SK-N-SH (cell line): Measurements from ENCODE around the gene SSBP2. TPM values are rescaled to one million over a fixed set of nuclear protein-coding genes. Genes with fewer than 3 reads are reported as not detected.

Experiments used
- CTCF ChIA-PET: fragments of 300-600, 350-600 bp; formaldehyde crosslinking; extraction: SDS; loops from one replicate; lab custom pipeline; 2021; lab: Yijun Ruan, JAX
- POLR2A ChIA-PET: fragments of 350-600 bp; sonication (Branson Sonifier 250); formaldehyde crosslinking; extraction: SDS; loops from one replicate; lab custom pipeline; 2020; ENCODE audit warnings: antibody characterized with exemption, inconsistent platforms; lab: Yijun Ruan, JAX
- DNase-seq: peaks from one replicate; pipeline ENCODE4 v3.0.0; 2012
- H2AFZ ChIP-seq: fragments of 200-600 bp; sonication (generic); 2 replicates; pipeline ENCODE4 v1.8.1; 2016; ENCODE audit warnings: antibody characterized with exemption, mild to moderate bottlenecking, low read depth
- H3F3A ChIP-seq: fragments of 200-600 bp; sonication (generic); replicated peaks from 2 replicates; pipeline ENCODE3; 2016; ENCODE audit warnings: antibody characterized with exemption, mild to moderate bottlenecking; ENCODE audit not compliant: insufficient read depth
- H3K27ac ChIP-seq, 2 experiments: fragments of 200-500 bp in 1 of 2; fragments of 200-600 bp in 1 of 2; sonication (Bioruptor generic) in 1 of 2; sonication (generic), shearing (Covaris generic) in 1 of 2; 2 replicates each; pipeline versions ENCODE4 v1.5.1 to v1.6.1; 2014 to 2016; ENCODE audit warnings: low read depth in 2 of 2, inconsistent platforms in 1 of 2, low read length in 1 of 2, mild to moderate bottlenecking in 1 of 2, mixed read lengths in 1 of 2
- H3K27me3 ChIP-seq: fragments of 200-600 bp; sonication (generic), shearing (Covaris generic); 2 replicates; pipeline ENCODE4 v1.6.1; 2016; ENCODE audit warnings: mixed run types; ENCODE audit not compliant: insufficient read depth
- H3K36me3 ChIP-seq, 2 experiments: fragments of 200-500 bp in 1 of 2; fragments of 200-600 bp in 1 of 2; sonication (Bioruptor generic) in 1 of 2; sonication (generic) in 1 of 2; replicated peaks in 1 of 2; 2 replicates each; pipeline versions ENCODE3 to v1.5.1; 2014 to 2016; ENCODE audit warnings: low read length in 1 of 2, mild to moderate bottlenecking in 1 of 2; ENCODE audit not compliant: insufficient read depth in 2 of 2, control insufficient read depth in 1 of 2
- H3K4me1 ChIP-seq, 2 experiments: fragments of 200-500 bp in 1 of 2; fragments of 200-600 bp in 1 of 2; sonication (Bioruptor generic) in 1 of 2; sonication (generic), shearing (Covaris generic) in 1 of 2; 2 replicates each; pipeline versions ENCODE4 v1.5.1 to v1.6.1; 2014 to 2016; ENCODE audit warnings: low read depth in 1 of 2, low read length in 1 of 2, mixed run types in 1 of 2; ENCODE audit not compliant: insufficient read depth in 2 of 2, control insufficient read depth in 1 of 2
- H3K4me2 ChIP-seq: fragments of 200-600 bp; sonication (generic), shearing (Covaris generic); 2 replicates; pipeline ENCODE4 v1.6.1; 2017; ENCODE audit warnings: mixed run types
- H3K4me3 ChIP-seq, 2 experiments: fragments of 200-500 bp in 1 of 2; fragments of 200-600 bp in 1 of 2; sonication (Bioruptor generic) in 1 of 2; sonication (generic), shearing (Covaris generic) in 1 of 2; 2 replicates each; pipeline versions ENCODE4 v1.5.1 to v1.8.1; 2014 to 2016; ENCODE audit warnings: low read depth in 2 of 2, inconsistent platforms in 1 of 2, low read length in 1 of 2, mild to moderate bottlenecking in 1 of 2, mixed read lengths in 1 of 2, moderate library complexity in 1 of 2
- H3K79me2 ChIP-seq: fragments of 200-600 bp; sonication (generic); 2 replicates; pipeline ENCODE4 v1.8.1; 2017; ENCODE audit warnings: mild to moderate bottlenecking; ENCODE audit not compliant: insufficient read depth
- H3K9ac ChIP-seq: fragments of 200-600 bp; sonication (generic); 2 replicates; pipeline ENCODE4 v1.6.1; 2017; ENCODE audit warnings: mixed run types
- H3K9me2 ChIP-seq: fragments of 200-600 bp; sonication (generic); 2 replicates; pipeline ENCODE4 v1.6.1; 2017; ENCODE audit warnings: mixed run types
- H3K9me3 ChIP-seq: fragments of 200-600 bp; sonication (generic); 2 replicates; pipeline ENCODE4 v1.6.1; 2017; ENCODE audit warnings: mixed run types, mild to moderate bottlenecking, moderate library complexity
- H4K20me1 ChIP-seq: fragments of 200-600 bp; sonication (generic); 2 replicates; pipeline ENCODE4 v1.6.1; 2017; ENCODE audit warnings: mild to moderate bottlenecking, mixed run types; ENCODE audit not compliant: insufficient read depth
- CTCF ChIP-seq: fragments of 200-600 bp; sonication (generic); IDR thresholded peaks from 2 replicates; pipeline ENCODE4 v1.6.1; 2017; ENCODE audit warnings: antibody characterized with exemption, mild to moderate bottlenecking, moderate library complexity
- ELF1 ChIP-seq: IDR thresholded peaks from 2 replicates; pipeline ENCODE4 v1.4.0; 2012
- EP300 ChIP-seq, 2 experiments: IDR thresholded peaks; 2 replicates each; pipeline versions ENCODE4 v1.4.0 to v1.6.1; 2012; ENCODE audit warnings: borderline replicate concordance in 1 of 2, low read depth in 1 of 2, low read length in 1 of 2
- EZH2phosphoT487 ChIP-seq: fragments of 200-600 bp; sonication (generic); IDR thresholded peaks from 2 replicates; pipeline ENCODE4 v1.6.1; 2017; ENCODE audit warnings: low read depth, mixed run types, mild to moderate bottlenecking, antibody characterized with exemption, moderate library complexity, borderline replicate concordance
- FOXM1 ChIP-seq: IDR thresholded peaks from 2 replicates; pipeline ENCODE4 v1.4.0; 2012; ENCODE audit warnings: low read depth, mild to moderate bottlenecking
- GABPA ChIP-seq: IDR thresholded peaks from 2 replicates; pipeline ENCODE4 v1.4.0; 2012; ENCODE audit warnings: low read depth, mild to moderate bottlenecking
- MEF2A ChIP-seq: IDR thresholded peaks from 2 replicates; pipeline ENCODE4 v1.4.0; 2012; ENCODE audit warnings: low read depth, borderline replicate concordance
- MXI1 ChIP-seq: IDR thresholded peaks from 2 replicates; pipeline ENCODE4 v1.6.1; 2012; ENCODE audit warnings: mild to moderate bottlenecking, low read depth, low read length, improper control_type of control experiment
- NFIC ChIP-seq: IDR thresholded peaks from 2 replicates; pipeline ENCODE4 v1.4.0; 2012; ENCODE audit warnings: borderline replicate concordance
- NRF1 ChIP-seq: IDR thresholded peaks from 2 replicates; pipeline ENCODE4 v1.6.1; 2012; ENCODE audit warnings: low read depth, mild to moderate bottlenecking, low read length
- POLR2AphosphoS5 ChIP-seq: IDR thresholded peaks from 2 replicates; pipeline ENCODE4 v1.6.1; 2012; ENCODE audit warnings: low read depth, low read length
- RCOR1 ChIP-seq: fragments of 150-350 bp; IDR thresholded peaks from 2 replicates; pipeline ENCODE4 v1.6.1; 2017; ENCODE audit warnings: antibody characterized with exemption, low read length
- RXRA ChIP-seq: IDR thresholded peaks from 2 replicates; pipeline ENCODE4 v1.4.0; 2012; ENCODE audit warnings: low read depth, mild to moderate bottlenecking, borderline replicate concordance
- SMC3 ChIP-seq: IDR thresholded peaks from 2 replicates; pipeline ENCODE4 v1.6.1; 2012; ENCODE audit warnings: low read depth, low read length, improper control_type of control experiment
- TCF12 ChIP-seq: IDR thresholded peaks from 2 replicates; pipeline ENCODE4 v1.4.0; 2012
- USF2 ChIP-seq: fragments of 150-350 bp; IDR thresholded peaks from 2 replicates; pipeline ENCODE4 v1.6.1; 2017; ENCODE audit warnings: antibody characterized with exemption, low read length, low read depth, borderline replicate concordance
- WGBS: methylation state at CpG from one replicate; pipeline ENCODE4 v1.1.6; 2017; ENCODE audit warnings: low lambda C conversion rate; 5-methylcytosine and 5-hydroxymethylcytosine counted together
- polyA plus RNA-seq, 3 experiments: library from polyadenylated mRNA; depleted of rRNA; stranded (reverse); fragments of >200 nt; gene quantifications; 2 replicates each; pipeline ENCODE4 v1.2.3, GENCODE V29; 2012
- TF ChIP-seq, protein P1 (sequence below): IDR thresholded peaks from 2 replicates; pipeline ENCODE4 v1.4.0; 2012; ENCODE audit warnings: low read depth, borderline replicate concordance
- TF ChIP-seq, protein P2 (sequence below): IDR thresholded peaks from 2 replicates; pipeline ENCODE4 v1.6.1; 2012; ENCODE audit warnings: mild to moderate bottlenecking, low read depth, low read length, moderate library complexity

The SSBP2 gene
- polyA plus RNA-seq, 1 of the 3 experiments (the other 2 are of a cell fraction), result 35.3 TPM

DNA sequence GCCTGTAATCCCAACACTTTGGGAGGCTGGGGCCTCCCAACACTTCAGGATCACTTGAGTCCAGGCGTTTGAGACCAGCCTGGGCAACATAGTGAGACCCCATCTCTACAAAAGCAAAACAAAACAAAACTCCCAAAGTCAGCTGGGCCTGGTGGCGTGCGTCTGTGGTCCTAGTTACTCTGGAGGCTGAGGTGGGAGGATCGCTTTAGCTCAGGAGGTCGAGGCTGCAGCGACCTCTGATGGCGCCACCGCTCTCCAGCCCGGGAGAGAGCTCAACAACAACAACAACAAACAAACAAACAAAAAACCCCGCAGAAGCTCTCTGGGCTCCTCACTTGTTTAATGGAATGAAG, 357.5 kb downstream of the SSBP2 start:
- H3K27me3 ChIP-seq, result no peaks in the 10 kb centered on the region
- H2AFZ ChIP-seq, result peak overlapping the region; percentile 41; the same call in 1 of the 2 replicates
- ChIA-PET POLR2A (no interaction called here), CTCF (interaction anchor here (0.6 kb wide), 1 partner anchor 99 kb away, joined by 3 read pairs; no protein-coding TSS in a partner anchor)
- H3K79me2 ChIP-seq, result no peaks in the 10 kb centered on the region
- H3K4me1 ChIP-seq, result no peaks in the 10 kb centered on the region; a peak in 1 of 4 replicates
- peak overlapping the region; percentile 42 to 59 for H3K4me3 ChIP-seq
- no peaks in the 10 kb centered on the region for H4K20me1 ChIP-seq
- WGBS, result 30% methylated on average over 10 of the region's 10 CpGs
- no peaks in the 10 kb centered on the region for H3F3A ChIP-seq
- H3K9ac ChIP-seq, result no peak overlapping the region
- TF ChIP-seq CTCF (no peak), FOXM1 (no peak), MXI1 (no peak), ELF1 (no peak), EZH2phosphoT487 (no peak), GABPA (no peak), SMC3 (no peak), USF2 (no peak), NRF1 (no peak), RXRA (no peak), NFIC (no peak), POLR2AphosphoS5 (no peak), EP300 (IDR thresholded peaks at IDR 0.05; ENCODE audit: borderline replicate concordance in 1 of 2, low read depth in 1 of 2, low read length in 1 of 2) (no peak), RCOR1 (no peak), TCF12 (no peak), MEF2A (no peak)
- TF ChIP-seq, protein P1, sequence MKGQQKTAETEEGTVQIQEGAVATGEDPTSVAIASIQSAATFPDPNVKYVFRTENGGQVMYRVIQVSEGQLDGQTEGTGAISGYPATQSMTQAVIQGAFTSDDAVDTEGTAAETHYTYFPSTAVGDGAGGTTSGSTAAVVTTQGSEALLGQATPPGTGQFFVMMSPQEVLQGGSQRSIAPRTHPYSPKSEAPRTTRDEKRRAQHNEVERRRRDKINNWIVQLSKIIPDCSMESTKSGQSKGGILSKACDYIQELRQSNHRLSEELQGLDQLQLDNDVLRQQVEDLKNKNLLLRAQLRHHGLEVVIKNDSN, result no peak
- TF ChIP-seq, protein P2, sequence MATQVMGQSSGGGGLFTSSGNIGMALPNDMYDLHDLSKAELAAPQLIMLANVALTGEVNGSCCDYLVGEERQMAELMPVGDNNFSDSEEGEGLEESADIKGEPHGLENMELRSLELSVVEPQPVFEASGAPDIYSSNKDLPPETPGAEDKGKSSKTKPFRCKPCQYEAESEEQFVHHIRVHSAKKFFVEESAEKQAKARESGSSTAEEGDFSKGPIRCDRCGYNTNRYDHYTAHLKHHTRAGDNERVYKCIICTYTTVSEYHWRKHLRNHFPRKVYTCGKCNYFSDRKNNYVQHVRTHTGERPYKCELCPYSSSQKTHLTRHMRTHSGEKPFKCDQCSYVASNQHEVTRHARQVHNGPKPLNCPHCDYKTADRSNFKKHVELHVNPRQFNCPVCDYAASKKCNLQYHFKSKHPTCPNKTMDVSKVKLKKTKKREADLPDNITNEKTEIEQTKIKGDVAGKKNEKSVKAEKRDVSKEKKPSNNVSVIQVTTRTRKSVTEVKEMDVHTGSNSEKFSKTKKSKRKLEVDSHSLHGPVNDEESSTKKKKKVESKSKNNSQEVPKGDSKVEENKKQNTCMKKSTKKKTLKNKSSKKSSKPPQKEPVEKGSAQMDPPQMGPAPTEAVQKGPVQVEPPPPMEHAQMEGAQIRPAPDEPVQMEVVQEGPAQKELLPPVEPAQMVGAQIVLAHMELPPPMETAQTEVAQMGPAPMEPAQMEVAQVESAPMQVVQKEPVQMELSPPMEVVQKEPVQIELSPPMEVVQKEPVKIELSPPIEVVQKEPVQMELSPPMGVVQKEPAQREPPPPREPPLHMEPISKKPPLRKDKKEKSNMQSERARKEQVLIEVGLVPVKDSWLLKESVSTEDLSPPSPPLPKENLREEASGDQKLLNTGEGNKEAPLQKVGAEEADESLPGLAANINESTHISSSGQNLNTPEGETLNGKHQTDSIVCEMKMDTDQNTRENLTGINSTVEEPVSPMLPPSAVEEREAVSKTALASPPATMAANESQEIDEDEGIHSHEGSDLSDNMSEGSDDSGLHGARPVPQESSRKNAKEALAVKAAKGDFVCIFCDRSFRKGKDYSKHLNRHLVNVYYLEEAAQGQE, result no peak
- no peaks in the 10 kb centered on the region for H3K9me3 ChIP-seq
- no peak overlapping the region for H3K27ac ChIP-seq
- H3K36me3 ChIP-seq, result no peaks in the 10 kb centered on the region
- no peak for DNase-seq
- no peaks in the 10 kb centered on the region for H3K9me2 ChIP-seq
- peak overlapping the region; percentile 69 for H3K4me2 ChIP-seq
